Muscle of leg (tissue), 16 donors: ENCODE measurements around the gene DNAAF1. TPM values are rescaled to one million over a fixed set of nuclear protein-coding genes. Genes with fewer than 3 reads are reported as not detected.
A peak's percentile ranks its signal among the peaks of the same experiment; 100 is the strongest.

Experiments used
- DNase-seq: peaks from one replicate; pipeline ENCODE4 v3.0.0; 2013
- H3K27ac ChIP-seq: one replicate; pipeline ENCODE4 v1.5.1; 2013; ENCODE audit warnings: mild to moderate bottlenecking, low read length, control low read depth
- H3K27me3 ChIP-seq: one replicate; pipeline ENCODE4 v1.6.1; 2013; ENCODE audit warnings: low read length; ENCODE audit not compliant: control insufficient read depth, insufficient read depth
- H3K36me3 ChIP-seq: one replicate; pipeline ENCODE4 v1.6.1; 2013; ENCODE audit warnings: low read length; ENCODE audit not compliant: control insufficient read depth, insufficient read depth
- H3K4me1 ChIP-seq: one replicate; pipeline ENCODE4 v1.6.1; 2013; ENCODE audit warnings: low read length; ENCODE audit not compliant: control insufficient read depth, insufficient read depth
- H3K4me3 ChIP-seq: one replicate; pipeline ENCODE4 v1.5.1; 2013; ENCODE audit warnings: low read length, control low read depth
- H3K9me3 ChIP-seq: replicated peaks from 2 replicates; pipeline ENCODE4 v1.6.1; 2013; ENCODE audit warnings: low read depth, low read length; ENCODE audit not compliant: control insufficient read depth
- WGBS: methylation state at CpG from one replicate; pipeline ENCODE4 v1.1.5; 2013; ENCODE audit warnings: missing lambda C conversion rate; ENCODE audit not compliant: insufficient coverage; 5-methylcytosine and 5-hydroxymethylcytosine counted together
- long read RNA-seq, 11 donors: transcript quantifications; one replicate each; lab custom pipeline, GENCODE V29; 2026
- polyA plus RNA-seq, 8 donors: library from polyadenylated mRNA; unstranded; fragments of 120-200 nt; gene quantifications; one replicate each; pipeline versions ENCODE4 v1.2.1 to v1.2.3, GENCODE V29; 2013; ENCODE audit warnings: inconsistent platforms in 1 of 8, low replicate concordance in 1 of 8; ENCODE audit not compliant: insufficient read length in 8 of 8, insufficient read depth in 1 of 8
- total RNA-seq: library from RNA; stranded (reverse); fragments of 120-200 nt; gene quantifications from one replicate; pipeline ENCODE4 v1.2.4, GENCODE V29; 2013

The DNAAF1 gene
- total RNA-seq, result under 0.01 TPM
- polyA plus RNA-seq, result 1 to 10 TPM in 1 of 8 donors, under 1 TPM in 7; 0.10 to 1.1 (median 0.37) TPM
- long read RNA-seq, donor 1, transcript DNAAF1-210 (1 exons, 2,689 nt), result major isoform, 8 of 8 reads
- long read RNA-seq, donor 1, partial matches to known transcripts, result 0 of 8 reads
- long read RNA-seq, donor 1, other reads (novel, unspliced or antisense), result 0 of 8 reads
- long read RNA-seq, donor 2, partial matches to known transcripts, result 0 of 2 reads
- long read RNA-seq, donor 2, other reads (novel, unspliced or antisense), result 0 of 2 reads
- long read RNA-seq, donor 3, transcript DNAAF1-210 (1 exons, 2,689 nt), result major isoform, 25 of 25 reads
- long read RNA-seq, donor 3, partial matches to known transcripts, result 0 of 25 reads
- long read RNA-seq, donor 3, other reads (novel, unspliced or antisense), result 0 of 25 reads
- long read RNA-seq, donor 4, partial matches to known transcripts, result 0 of 4 reads
- long read RNA-seq, donor 4, other reads (novel, unspliced or antisense), result 0 of 4 reads
- long read RNA-seq, donor 5, transcript DNAAF1-210 (1 exons, 2,689 nt), result major isoform, 21 of 21 reads
- long read RNA-seq, donor 5, partial matches to known transcripts, result 0 of 21 reads
- long read RNA-seq, donor 5, other reads (novel, unspliced or antisense), result 0 of 21 reads
- long read RNA-seq, donor 6, transcript DNAAF1-210 (1 exons, 2,689 nt), result major isoform, 27 of 27 reads
- long read RNA-seq, donor 6, partial matches to known transcripts, result 0 of 27 reads
- long read RNA-seq, donor 6, other reads (novel, unspliced or antisense), result 0 of 27 reads
- long read RNA-seq, donor 7, transcript DNAAF1-210 (1 exons, 2,689 nt), result major isoform, 23 of 23 reads
- long read RNA-seq, donor 7, partial matches to known transcripts, result 0 of 23 reads
- long read RNA-seq, donor 7, other reads (novel, unspliced or antisense), result 0 of 23 reads
- long read RNA-seq, donor 8, transcript DNAAF1-210 (1 exons, 2,689 nt), result major isoform, 11 of 11 reads
- long read RNA-seq, donor 8, partial matches to known transcripts, result 0 of 11 reads
- long read RNA-seq, donor 8, other reads (novel, unspliced or antisense), result 0 of 11 reads
- long read RNA-seq, donor 9, transcript DNAAF1-210 (1 exons, 2,689 nt), result major isoform, 12 of 12 reads
- long read RNA-seq, donor 9, partial matches to known transcripts, result 0 of 12 reads
- long read RNA-seq, donor 9, other reads (novel, unspliced or antisense), result 0 of 12 reads
- long read RNA-seq, donor 10, transcript DNAAF1-210 (1 exons, 2,689 nt), result major isoform, 18 of 18 reads
- long read RNA-seq, donor 10, partial matches to known transcripts, result 0 of 18 reads
- long read RNA-seq, donor 10, other reads (novel, unspliced or antisense), result 0 of 18 reads
- long read RNA-seq, donor 11, transcript DNAAF1-210 (1 exons, 2,689 nt), result major isoform, 22 of 22 reads
- long read RNA-seq, donor 11, partial matches to known transcripts, result 0 of 22 reads
- long read RNA-seq, donor 11, other reads (novel, unspliced or antisense), result 0 of 22 reads

- peak; percentile 94 for DNase-seq
- Histone ChIP-seq H3K4me1 (peaks cover 8% of the 10 kb centered on the region), H3K4me3 (peak within 1 kb of the TSS; percentile 76), H3K27me3 (peaks cover 8% of the 10 kb centered on the region), H3K27ac (peak within 1 kb of the TSS; percentile 7), H3K9me3 (no peaks in the 10 kb centered on the region), H3K36me3 (no peaks in the 10 kb centered on the region)
- 0% methylated on average over 81 of the region's 89 CpGs for WGBS
Measured at GRCh38 chr16:84144859-84145639, at the start of gene DNAAF1, which contains the start of gene HSDL1. Gene DNAAF1 (plus strand): TSS chr16:84145308. CDS start chr16:84145441, 133 bp downstream. Gene HSDL1 (minus strand): TSS chr16:84145177. CDS start chr16:84131321, 13,856 bp downstream.

GRCh38 chr16:84095466-84095865 lies 49.6 kb upstream of the DNAAF1 start:
- no peak for DNase-seq
- no peaks in the 10 kb centered on the region for H3K4me1 ChIP-seq
- 94% methylated on average over 6 of the region's 14 CpGs for WGBS
- no peak overlapping the region for H3K4me3 ChIP-seq
- H3K36me3 ChIP-seq, result peaks cover 52% of the 10 kb centered on the region
- H3K9me3 ChIP-seq, result no peaks in the 10 kb centered on the region
- H3K27me3 ChIP-seq, result no peaks in the 10 kb centered on the region
- H3K27ac ChIP-seq, result no peak overlapping the region

GRCh38 chr16:84096447-84097005 lies 48.6 kb upstream of the DNAAF1 start:
- WGBS, result 83% methylated on average over 2 of the region's 4 CpGs
- H3K4me1 ChIP-seq, result no peaks in the 10 kb centered on the region
- H3K4me3 ChIP-seq, result no peak overlapping the region
- no peaks in the 10 kb centered on the region for H3K27me3 ChIP-seq
- DNase-seq, result no peak
- peaks cover 47% of the 10 kb centered on the region for H3K36me3 ChIP-seq
- no peaks in the 10 kb centered on the region for H3K9me3 ChIP-seq
- no peak overlapping the region for H3K27ac ChIP-seq

GRCh38 chr16:84098939-84099338 lies 46.2 kb upstream of the DNAAF1 start:
- Histone ChIP-seq H3K27ac (no peak overlapping the region), H3K4me3 (no peak overlapping the region), H3K36me3 (peaks cover 31% of the 10 kb centered on the region), H3K4me1 (no peaks in the 10 kb centered on the region), H3K27me3 (no peaks in the 10 kb centered on the region), H3K9me3 (no peaks in the 10 kb centered on the region)
- WGBS, result 100% methylated on average over 4 of the region's 7 CpGs
- DNase-seq, result no peak

- Histone ChIP-seq H3K9me3 (no peaks in the 10 kb centered on the region), H3K4me3 (no peak overlapping the region), H3K4me1 (no peaks in the 10 kb centered on the region), H3K36me3 (peaks cover 33% of the 10 kb centered on the region), H3K27me3 (no peaks in the 10 kb centered on the region), H3K27ac (no peak overlapping the region)
- 70% methylated on average over 2 of the region's 5 CpGs for WGBS
- DNase-seq, result no peak
Measured at GRCh38 chr16:84103678-84104077, 41.4 kb upstream of the DNAAF1 start.

- H3K36me3 ChIP-seq, result peaks cover 30% of the 10 kb centered on the region
- no peaks in the 10 kb centered on the region for H3K9me3 ChIP-seq
- H3K4me1 ChIP-seq, result no peaks in the 10 kb centered on the region
- WGBS, result no CpG with 5 or more reads among the region's 3 CpGs
- DNase-seq, result no peak
- H3K27ac ChIP-seq, result no peak overlapping the region
- H3K4me3 ChIP-seq, result no peak overlapping the region
- H3K27me3 ChIP-seq, result no peaks in the 10 kb centered on the region
Measured at GRCh38 chr16:84104231-84104630, 40.9 kb upstream of the DNAAF1 start.

GRCh38 chr16:84105301-84105815 lies 39.8 kb upstream of the DNAAF1 start:
- H3K9me3 ChIP-seq, result no peaks in the 10 kb centered on the region
- no peaks in the 10 kb centered on the region for H3K27me3 ChIP-seq
- H3K36me3 ChIP-seq, result peaks cover 25% of the 10 kb centered on the region
- 72% methylated on average over 7 of the region's 12 CpGs for WGBS
- no peak overlapping the region for H3K27ac ChIP-seq
- no peak for DNase-seq
- H3K4me1 ChIP-seq, result no peaks in the 10 kb centered on the region
- H3K4me3 ChIP-seq, result no peak overlapping the region

GRCh38 chr16:84105948-84106740 lies 39.0 kb upstream of the DNAAF1 start:
- Histone ChIP-seq H3K9me3 (no peaks in the 10 kb centered on the region), H3K4me3 (no peak overlapping the region), H3K27ac (no peak overlapping the region), H3K4me1 (no peaks in the 10 kb centered on the region), H3K27me3 (no peaks in the 10 kb centered on the region), H3K36me3 (peaks cover 31% of the 10 kb centered on the region)
- no peak for DNase-seq
- 74% methylated on average over 8 of the region's 13 CpGs for WGBS
